GM12878 (cell line): Measurements from ENCODE around the gene PSMA7. TPM values are rescaled to one million over a fixed set of nuclear protein-coding genes. Genes with fewer than 3 reads are reported as not detected.

Experiments
- ATAC-seq: fragments of 200-7000 bp; cut with Tn5 transposase; 3 replicates; pipeline ENCODE4 v1.9.1; 2020; ENCODE audit warnings: mild to moderate bottlenecking, moderate library complexity
- BruUV-seq: library from RNA; stranded (reverse); fragments of 400-500 nt; replicated peaks from 2 replicates; lab custom pipeline; 2021; lab: Mats Ljungman, UMichigan
- CTCF ChIA-PET: fragments of 300-600 bp; sonication (Branson Sonifier 250); formaldehyde crosslinking; extraction: SDS; loops from one replicate; lab custom pipeline; 2021; ENCODE audit warnings: inconsistent platforms; lab: Yijun Ruan, JAX
- POLR2A ChIA-PET: fragments of 350-600 bp; formaldehyde crosslinking; extraction: SDS; loops from one replicate; lab custom pipeline; 2021; ENCODE audit warnings: inconsistent platforms; lab: Charles Lee
- RAD21 ChIA-PET: fragments of 300-600 bp; sonication (Branson Sonifier 250); formaldehyde crosslinking; loops from one replicate; lab custom pipeline; 2023; ENCODE audit warnings: antibody characterized with exemption; ENCODE audit not compliant: unreplicated experiment; lab: Charles Lee
- SMC1A ChIA-PET: fragments of 300-600 bp; sonication (Branson Sonifier 250); formaldehyde crosslinking; loops from one replicate; lab custom pipeline; 2023; ENCODE audit not compliant: unreplicated experiment, uncharacterized antibody; lab: Charles Lee
- DNase-seq: peaks from one replicate; pipeline ENCODE4 v3.0.0-alpha.2; 2011; ENCODE audit warnings: low read depth, low spot score
- FAIRE-seq: peaks from 3 replicates; lab custom pipeline; 2011; peaks lifted over from hg19 to GRCh38; lab: Jason Lieb, UNC
- H2AFZ ChIP-seq: 2 replicates; pipeline ENCODE4 v1.6.0; 2011; ENCODE audit warnings: low read depth, low read length, control low read depth; ENCODE audit not compliant: control insufficient read depth
- H3K27ac ChIP-seq: 2 replicates; pipeline ENCODE4 v1.5.1; 2011; ENCODE audit warnings: control low read depth; ENCODE audit not compliant: control insufficient read depth, insufficient read depth
- H3K27me3 ChIP-seq, 2 experiments: replicated peaks in 1 of 2; 2 replicates each; pipeline versions ENCODE4 v1.6.0 to v1.6.1; 2011; ENCODE audit warnings: low read length in 1 of 2; ENCODE audit not compliant: control insufficient read depth in 2 of 2, insufficient read depth in 2 of 2
- H3K36me3 ChIP-seq, 2 experiments: 2 replicates each; pipeline ENCODE4 v1.5.1; 2011; ENCODE audit warnings: low read length in 1 of 2; ENCODE audit not compliant: control insufficient read depth in 2 of 2, insufficient read depth in 2 of 2
- H3K4me1 ChIP-seq: 2 replicates; pipeline ENCODE4 v1.6.1; 2011; ENCODE audit warnings: mild to moderate bottlenecking, low read length, moderate library complexity, mixed read lengths; ENCODE audit not compliant: control insufficient read depth, insufficient read depth
- H3K4me2 ChIP-seq: 2 replicates; pipeline ENCODE4 v1.6.0; 2011; ENCODE audit warnings: control low read depth; ENCODE audit not compliant: control insufficient read depth, insufficient read depth
- H3K4me3 ChIP-seq: fragments of 200-600 bp; sonication (generic); 2 replicates; pipeline ENCODE4 v1.5.1; 2016
- H3K79me2 ChIP-seq: 2 replicates; pipeline ENCODE4 v1.6.0; 2011; ENCODE audit warnings: low read length; ENCODE audit not compliant: control insufficient read depth, insufficient read depth
- H3K9ac ChIP-seq: 2 replicates; pipeline ENCODE4 v1.8.0; 2011; ENCODE audit warnings: low read length, control low read depth, mixed read lengths; ENCODE audit not compliant: control insufficient read depth, insufficient read depth
- H3K9me3 ChIP-seq: replicated peaks from 3 replicates; pipeline ENCODE4 v1.5.1; 2011; ENCODE audit warnings: mild to moderate bottlenecking, low read length; ENCODE audit not compliant: control insufficient read depth, insufficient read depth
- H4K20me1 ChIP-seq: 2 replicates; pipeline ENCODE4 v1.6.0; 2011; ENCODE audit not compliant: control insufficient read depth, insufficient read depth
- BCL11A ChIP-seq: IDR thresholded peaks from 2 replicates; pipeline ENCODE4 v1.6.1; 2011; ENCODE audit warnings: low read depth, low read length
- BRCA1 ChIP-seq: IDR thresholded peaks from 2 replicates; pipeline ENCODE4 v1.6.1; 2011; ENCODE audit warnings: low read depth, low read length, improper control_type of control experiment
- EED ChIP-seq: sonication (generic); IDR thresholded peaks from 2 replicates; pipeline ENCODE4 v1.6.1; 2016; ENCODE audit warnings: antibody characterized with exemption, low read depth
- ELK1 ChIP-seq: IDR thresholded peaks from 2 replicates; pipeline ENCODE4 v1.6.1; 2012; ENCODE audit warnings: low read depth, low read length, improper control_type of control experiment
- FOXM1 ChIP-seq: IDR thresholded peaks from 2 replicates; pipeline ENCODE4 v1.6.1; 2012; ENCODE audit warnings: low read depth, mild to moderate bottlenecking, inconsistent platforms, low read length, moderate library complexity
- NFYA ChIP-seq: IDR thresholded peaks from 2 replicates; pipeline ENCODE4 v1.6.1; 2011; ENCODE audit warnings: low read depth, mild to moderate bottlenecking, low read length, improper control_type of control experiment, borderline replicate concordance
- NFYB ChIP-seq: IDR thresholded peaks from 2 replicates; pipeline ENCODE4 v1.6.1; 2011; ENCODE audit warnings: low read depth, mild to moderate bottlenecking, low read length, improper control_type of control experiment, moderate library complexity; ENCODE audit not compliant: insufficient read depth
- POLR2AphosphoS5 ChIP-seq: IDR thresholded peaks from 2 replicates; pipeline ENCODE4 v1.6.1; 2011; ENCODE audit warnings: mild to moderate bottlenecking, low read length, inconsistent platforms
- PRDM15 ChIP-seq: fragments of 450-650 bp; formaldehyde crosslinking; IDR thresholded peaks from 2 replicates; pipeline ENCODE4 v1.4.0; 2020; ENCODE audit warnings: mild to moderate bottlenecking, moderate library complexity
- RCOR1 ChIP-seq: conservative IDR thresholded peaks from 2 replicates; pipeline ENCODE4 v1.6.1; 2012; ENCODE audit warnings: low read depth, low read length, improper control_type of control experiment
- REST ChIP-seq: IDR thresholded peaks from 2 replicates; pipeline ENCODE4 v1.6.1; 2012; ENCODE audit warnings: mild to moderate bottlenecking, low read depth, low read length
- SMAD5 ChIP-seq: IDR thresholded peaks from 2 replicates; pipeline ENCODE4 v1.6.1; 2016; ENCODE audit warnings: antibody characterized with exemption, low read depth
- SREBF1 ChIP-seq: IDR thresholded peaks from 2 replicates; pipeline ENCODE4 v1.6.1; 2012; ENCODE audit warnings: mild to moderate bottlenecking, low read length
- STAT1 ChIP-seq: fragments of 450-650 bp; conservative IDR thresholded peaks from 2 replicates; pipeline ENCODE4 v1.6.1; 2014; ENCODE audit warnings: antibody characterized with exemption, mild to moderate bottlenecking
- USF2 ChIP-seq: IDR thresholded peaks from 2 replicates; pipeline ENCODE4 v1.6.1; 2011; ENCODE audit warnings: low read depth, low read length, improper control_type of control experiment, borderline replicate concordance
- YBX1 ChIP-seq: fragments of 450-650 bp; IDR thresholded peaks from 2 replicates; pipeline ENCODE4 v1.6.1; 2016; ENCODE audit warnings: antibody characterized with exemption
- ZNF622 ChIP-seq: fragments of 450-650 bp; IDR thresholded peaks from 2 replicates; pipeline ENCODE4 v1.6.1; 2017; ENCODE audit warnings: mild to moderate bottlenecking, inconsistent platforms
- WGBS: methylation state at CpG from one replicate; pipeline ENCODE4 v1.1.6; 2016; ENCODE audit warnings: low lambda C conversion rate; ENCODE audit not compliant: insufficient replicate concordance, insufficient coverage; ENCODE audit errors: missing lambda C conversion rate; 5-methylcytosine and 5-hydroxymethylcytosine counted together
- in situ Hi-C: fragments of 300-500 bp; cut with MboI; formaldehyde crosslinking; loops from 9 replicates; pipeline ENCODE4 v1.14.3; 2018; ENCODE audit warnings: mixed read lengths
- intact Hi-C: fragments of 100-400 bp; cut with micrococcal nuclease; formaldehyde crosslinking; loops from one replicate; pipeline ENCODE4 v1.14.2; 2022; ENCODE audit not compliant: unreplicated experiment
- polyA plus RNA-seq, 11 experiments: library from polyadenylated mRNA; depleted of rRNA in 4 of 11; unstranded in 6 of 11; stranded (reverse) in 5 of 11; fragments of >200 nt; fragmentation: Nextera tagmentation in 4 of 11; fragmentation: Illumina TruSeq in 1 of 11; extraction: Ambion mirVana in 4 of 11; extraction: Trizol in 1 of 11; gene quantifications; 1 replicate in 1 of 11; 2 replicates in 10 of 11; pipeline versions ENCODE4 v1.2.1 to v1.2.3, GENCODE V29; 2011 to 2016; ENCODE audit warnings: inconsistent platforms in 2 of 11, missing spikeins in 2 of 11, low read depth in 1 of 11
- total RNA-seq, 4 experiments: library from RNA; depleted of rRNA in 3 of 4; stranded (reverse); fragments of >200 nt in 3 of 4; fragmentation: Illumina TruSeq in 1 of 4; extraction: Trizol in 1 of 4; gene quantifications; 2 replicates each; pipeline versions ENCODE4 v1.2.1 to v1.2.3, GENCODE V29; 2013 to 2021

PSMA7 gene
- total and polyA plus RNA-seq, 10 of the 15 experiments (the other 5 are each of a cell fraction or from before 2014, with no cell fraction given), result 216 to 857 (median 368) TPM

GRCh38 chr20:62170536-62170935, 27.3 kb upstream of the PSMA7 start:
- no peak overlapping the region for H3K4me2 ChIP-seq
- intact Hi-C loops (no loop called here), in situ Hi-C loops (no loop called here)
- H2AFZ ChIP-seq, result no peak overlapping the region
- no peaks in the 10 kb centered on the region for H3K9me3 ChIP-seq
- ChIA-PET RAD21 (no interaction called here), POLR2A (no interaction called here), CTCF (no interaction called here), SMC1A (no interaction called here)
- no peak for FAIRE-seq
- no peaks in the 10 kb centered on the region for H4K20me1 ChIP-seq
- DNase-seq, result no peak
- H3K36me3 ChIP-seq, result peaks cover 0 to 11% of the 10 kb centered on the region in 2 experiments; a peak in 3 of 4 replicates
- no peaks in the 10 kb centered on the region for H3K4me1 ChIP-seq
- WGBS, result 90% methylated on average over 9 of the region's 9 CpGs
- H3K9ac ChIP-seq, result no peak overlapping the region
- H3K27ac ChIP-seq, result no peak overlapping the region
- H3K4me3 ChIP-seq, result no peak overlapping the region
- no TSS peak for BruUV-seq
- no peaks in the 10 kb centered on the region for H3K27me3 ChIP-seq
- H3K79me2 ChIP-seq, result no peaks in the 10 kb centered on the region
- ATAC-seq, result no peak
- TF ChIP-seq ELK1, result no peak
- TF ChIP-seq REST, result no peak
- TF ChIP-seq YBX1, result no peak
- no peak for TF ChIP-seq BRCA1
- no peak for TF ChIP-seq ZNF622
- no peak for TF ChIP-seq USF2
- no peak for TF ChIP-seq SREBF1
- no peak for TF ChIP-seq RCOR1
- no peak for TF ChIP-seq NFYB
- no peak for TF ChIP-seq FOXM1
- TF ChIP-seq NFYA, result no peak
- no peak for TF ChIP-seq EED
- no peak for TF ChIP-seq POLR2AphosphoS5
- no peak for TF ChIP-seq PRDM15 (CRISPR knock-in tag)
- TF ChIP-seq STAT1, result no peak
- TF ChIP-seq BCL11A, result no peak
- TF ChIP-seq SMAD5, result no peak
